A549 (cell line): ENCODE results near the gene CFAP70. TPM values are rescaled to one million over a fixed set of nuclear protein-coding genes. Genes with fewer than 3 reads are reported as not detected.

ENCODE experiments used
- ATAC-seq, 2 experiments: fragments of 200-7000 bp in 1 of 2; fragments of >200 bp in 1 of 2; cut with Nextera tagmentation in 1 of 2; cut with Tn5 transposase in 1 of 2; 3 replicates each; pipeline versions ENCODE4 v1.8.0 to v1.9.1; 2018 to 2020; ENCODE audit warnings: mild to moderate bottlenecking in 1 of 2, moderate library complexity in 1 of 2
- CTCF ChIA-PET: fragments of 300-600 bp; sonication (Branson Sonifier 250); formaldehyde crosslinking; extraction: SDS; loops from one replicate; lab custom pipeline; 2021; ENCODE audit warnings: antibody characterized with exemption, inconsistent platforms; lab: Yijun Ruan, JAX
- POLR2A ChIA-PET: fragments of 350-600 bp; formaldehyde crosslinking; extraction: SDS; loops from one replicate; lab custom pipeline; 2021; ENCODE audit warnings: antibody characterized with exemption, inconsistent platforms; lab: Yijun Ruan, JAX
- DNase-seq, 2 experiments: peaks; one replicate each; pipeline versions ENCODE4 v3.0.0 to v3.0.0-alpha.2; 2011 to 2016; ENCODE audit warnings: low read depth in 1 of 2, low spot score in 1 of 2
- FAIRE-seq: peaks from 2 replicates; lab custom pipeline; 2011; peaks lifted over from hg19 to GRCh38; lab: Jason Lieb, UNC
- H3K27ac ChIP-seq, 2 experiments: fragments of >200 bp; sonication (Bioruptor Twin); formaldehyde crosslinking; 3 replicates each; pipeline ENCODE4 v1.5.1; 2016 to 2017
- H3K4me1 ChIP-seq: fragments of >200 bp; sonication (Bioruptor Twin); formaldehyde crosslinking; 3 replicates; pipeline ENCODE4 v1.6.1; 2016
- H3K4me2 ChIP-seq: fragments of >200 bp; sonication (Bioruptor Twin); formaldehyde crosslinking; 3 replicates; pipeline ENCODE4 v1.6.1; 2016
- H3K4me3 ChIP-seq: fragments of >200 bp; sonication (Bioruptor Twin); formaldehyde crosslinking; 3 replicates; pipeline ENCODE4 v1.5.1; 2016
- H3K9me3 ChIP-seq: fragments of >200 bp; sonication (Bioruptor Twin); formaldehyde crosslinking; 3 replicates; pipeline ENCODE4 v1.6.1; 2016
- ATOH8 ChIP-seq: fragments of 250-450 bp; sonication (Bioruptor Pico); IDR thresholded peaks from 2 replicates; pipeline ENCODE4 v1.5.0; 2020; ENCODE audit warnings: low read depth, mild to moderate bottlenecking, moderate library complexity
- BCL3 ChIP-seq: fragments of >200 bp; sonication (Bioruptor Twin); formaldehyde crosslinking; IDR thresholded peaks from 3 replicates; pipeline ENCODE4 v1.6.1; 2016
- CHD4 ChIP-seq: fragments of 200-600 bp; sonication (generic); IDR thresholded peaks from 2 replicates; pipeline ENCODE4 v1.6.1; 2016; ENCODE audit warnings: antibody characterized with exemption, mild to moderate bottlenecking, borderline replicate concordance
- EHMT2 ChIP-seq: fragments of 200-600 bp; sonication (generic); IDR thresholded peaks from 2 replicates; pipeline ENCODE4 v1.6.1; 2016; ENCODE audit warnings: antibody characterized with exemption, low read depth, mild to moderate bottlenecking, moderate library complexity
- EP300 ChIP-seq, 2 experiments: fragments of >200 bp; sonication (Bioruptor Twin); formaldehyde crosslinking; IDR thresholded peaks; 2 replicates in 1 of 2; 3 replicates in 1 of 2; pipeline ENCODE4 v1.6.1; 2016 to 2017
- FOSL2 ChIP-seq, 2 experiments: fragments of 450-650 bp in 1 of 2; fragments of >200 bp in 1 of 2; sonication (Bioruptor Twin) in 1 of 2; formaldehyde crosslinking; IDR thresholded peaks; 2 replicates each; pipeline versions ENCODE4 v1.5.0 to v1.6.1; 2016 to 2020; ENCODE audit warnings: mild to moderate bottlenecking in 1 of 2, moderate library complexity in 1 of 2
- HDAC2 ChIP-seq: fragments of 200-600 bp; sonication (generic); IDR thresholded peaks from 2 replicates; pipeline ENCODE4 v1.6.1; 2016
- HES2 ChIP-seq: fragments of >200 bp; sonication (Bioruptor Twin); formaldehyde crosslinking; IDR thresholded peaks from 2 replicates; pipeline ENCODE4 v1.6.1; 2016
- KDM5A ChIP-seq: fragments of 200-600 bp; sonication (generic); IDR thresholded peaks from 2 replicates; pipeline ENCODE4 v1.6.1; 2016; ENCODE audit warnings: antibody characterized with exemption, mild to moderate bottlenecking
- POLR2AphosphoS2 ChIP-seq: conservative IDR thresholded peaks from 2 replicates; pipeline ENCODE4 v1.6.1; 2012; ENCODE audit warnings: low read length, improper control_type of control experiment, inconsistent platforms
- RCOR1 ChIP-seq: fragments of 150-350 bp; IDR thresholded peaks from 2 replicates; pipeline ENCODE4 v1.6.1; 2014; ENCODE audit warnings: antibody characterized with exemption, low read length, low read depth
- REST ChIP-seq: fragments of 200-600 bp; sonication (generic); IDR thresholded peaks from 2 replicates; pipeline ENCODE4 v1.6.1; 2016; ENCODE audit warnings: antibody characterized with exemption, mild to moderate bottlenecking, moderate library complexity
- RFX5 ChIP-seq: fragments of 450-650 bp; IDR thresholded peaks from 2 replicates; pipeline ENCODE4 v1.7.1; 2014; ENCODE audit warnings: antibody characterized with exemption, mild to moderate bottlenecking, moderate library complexity
- SREBF2 ChIP-seq: fragments of 450-650 bp; IDR thresholded peaks from 2 replicates; pipeline ENCODE4 v1.6.1; 2014; ENCODE audit warnings: mild to moderate bottlenecking, moderate library complexity
- TFCP2L1 ChIP-seq: fragments of 250-450 bp; sonication (Bioruptor Pico); IDR thresholded peaks from 2 replicates; pipeline ENCODE4 v1.5.0; 2021; ENCODE audit warnings: mild to moderate bottlenecking
- TP53 ChIP-seq: fragments of 250-450 bp; sonication (Bioruptor Pico); IDR thresholded peaks from 2 replicates; pipeline ENCODE4 v1.5.0; 2021; ENCODE audit warnings: mild to moderate bottlenecking, moderate library complexity
- USF2 ChIP-seq: fragments of 450-650 bp; IDR thresholded peaks from 2 replicates; pipeline ENCODE4 v1.6.1; 2014; ENCODE audit warnings: antibody characterized with exemption
- ZSCAN20 ChIP-seq: fragments of 250-450 bp; sonication (Bioruptor Pico); IDR thresholded peaks from 2 replicates; pipeline ENCODE4 v1.8.0; 2022; ENCODE audit warnings: mild to moderate bottlenecking, moderate library complexity
- WGBS: methylation state at CpG from one replicate; pipeline ENCODE4 v1.1.6; 2017; ENCODE audit errors: missing lambda C conversion rate; 5-methylcytosine and 5-hydroxymethylcytosine counted together
- polyA plus RNA-seq, 4 experiments: library from polyadenylated mRNA; depleted of rRNA in 3 of 4; stranded (reverse); fragments of >200 nt; fragmentation: RNase III in 1 of 4; extraction: RNeasy Plus Mini Kit Qiagen cat#74134 plus additional on column Dnase treatment in 1 of 4; gene quantifications; 2 replicates in 3 of 4; 3 replicates in 1 of 4; pipeline ENCODE4 v1.2.3, GENCODE V29; 2011 to 2017
- TF ChIP-seq, protein P1 (sequence below): IDR thresholded peaks from 2 replicates; pipeline ENCODE4 v1.6.1; 2012
- TF ChIP-seq, protein P2 (sequence below): IDR thresholded peaks from 2 replicates; pipeline ENCODE4 v1.6.1; 2012

The CFAP70 gene
- polyA plus RNA-seq, 2 of the 4 experiments (the other 2 are of a cell fraction) = 0.34 to 0.98 TPM

- FAIRE-seq (no peak), ATAC-seq (no peak), DNase-seq (no peak)
- 52% methylated on average over 4 of the region's 4 CpGs for WGBS
- ChIA-PET POLR2A (no interaction called here), CTCF (interaction anchor here (1.3 to 2.7 kb wide), 3 partner anchors 8 to 94 kb away, joined by 3 to 12 read pairs (median 5); no protein-coding TSS in a partner anchor)
- no peak overlapping the region for H3K4me2 ChIP-seq
- no peak overlapping the region for H3K27ac ChIP-seq
- H3K4me1 ChIP-seq = peaks cover 6% of the 10 kb centered on the region; the same call in 1 of the 3 replicates
- TF ChIP-seq SREBF2 (no peak), KDM5A (no peak), REST (no peak), POLR2AphosphoS2 (no peak), TFCP2L1 (no peak), BCL3 (no peak), EHMT2 (no peak), TP53 (CRISPR knock-in tag) (no peak), ZSCAN20 (CRISPR knock-in tag) (no peak), USF2 (no peak), FOSL2 (IDR thresholded peaks at IDR 0.05) (no peak), FOSL2 (CRISPR knock-in tag; IDR thresholded peaks at IDR 0.05) (no peak), RCOR1 (no peak), HDAC2 (no peak), HES2 (no peak), CHD4 (no peak), EP300 (IDR thresholded peaks at IDR 0.05) (no peak), RFX5 (no peak), ATOH8 (no peak)
- TF ChIP-seq, protein P1, sequence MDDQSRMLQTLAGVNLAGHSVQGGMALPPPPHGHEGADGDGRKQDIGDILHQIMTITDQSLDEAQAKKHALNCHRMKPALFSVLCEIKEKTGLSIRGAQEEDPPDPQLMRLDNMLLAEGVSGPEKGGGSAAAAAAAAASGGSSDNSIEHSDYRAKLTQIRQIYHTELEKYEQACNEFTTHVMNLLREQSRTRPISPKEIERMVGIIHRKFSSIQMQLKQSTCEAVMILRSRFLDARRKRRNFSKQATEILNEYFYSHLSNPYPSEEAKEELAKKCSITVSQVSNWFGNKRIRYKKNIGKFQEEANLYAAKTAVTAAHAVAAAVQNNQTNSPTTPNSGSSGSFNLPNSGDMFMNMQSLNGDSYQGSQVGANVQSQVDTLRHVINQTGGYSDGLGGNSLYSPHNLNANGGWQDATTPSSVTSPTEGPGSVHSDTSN = no peak
- TF ChIP-seq, protein P2, sequence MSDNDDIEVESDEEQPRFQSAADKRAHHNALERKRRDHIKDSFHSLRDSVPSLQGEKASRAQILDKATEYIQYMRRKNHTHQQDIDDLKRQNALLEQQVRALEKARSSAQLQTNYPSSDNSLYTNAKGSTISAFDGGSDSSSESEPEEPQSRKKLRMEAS = no peak
- no peak overlapping the region for H3K4me3 ChIP-seq
- H3K9me3 ChIP-seq = no peaks in the 10 kb centered on the region
Observed at GRCh38 chr10:73357166-73357565, 1.5 kb downstream of the CFAP70 start.
